HG03565 (cell line): ENCODE measurements around the gene DNAH17.

ENCODE experiments used
- ATAC-seq: cut with Tn5 transposase; IDR thresholded peaks from one replicate; pipeline ENCODE4 v1.9.1; 2021; ENCODE audit warnings: mild to moderate bottlenecking, moderate library complexity; ENCODE audit not compliant: unreplicated experiment

The DNAH17 gene

DNA sequence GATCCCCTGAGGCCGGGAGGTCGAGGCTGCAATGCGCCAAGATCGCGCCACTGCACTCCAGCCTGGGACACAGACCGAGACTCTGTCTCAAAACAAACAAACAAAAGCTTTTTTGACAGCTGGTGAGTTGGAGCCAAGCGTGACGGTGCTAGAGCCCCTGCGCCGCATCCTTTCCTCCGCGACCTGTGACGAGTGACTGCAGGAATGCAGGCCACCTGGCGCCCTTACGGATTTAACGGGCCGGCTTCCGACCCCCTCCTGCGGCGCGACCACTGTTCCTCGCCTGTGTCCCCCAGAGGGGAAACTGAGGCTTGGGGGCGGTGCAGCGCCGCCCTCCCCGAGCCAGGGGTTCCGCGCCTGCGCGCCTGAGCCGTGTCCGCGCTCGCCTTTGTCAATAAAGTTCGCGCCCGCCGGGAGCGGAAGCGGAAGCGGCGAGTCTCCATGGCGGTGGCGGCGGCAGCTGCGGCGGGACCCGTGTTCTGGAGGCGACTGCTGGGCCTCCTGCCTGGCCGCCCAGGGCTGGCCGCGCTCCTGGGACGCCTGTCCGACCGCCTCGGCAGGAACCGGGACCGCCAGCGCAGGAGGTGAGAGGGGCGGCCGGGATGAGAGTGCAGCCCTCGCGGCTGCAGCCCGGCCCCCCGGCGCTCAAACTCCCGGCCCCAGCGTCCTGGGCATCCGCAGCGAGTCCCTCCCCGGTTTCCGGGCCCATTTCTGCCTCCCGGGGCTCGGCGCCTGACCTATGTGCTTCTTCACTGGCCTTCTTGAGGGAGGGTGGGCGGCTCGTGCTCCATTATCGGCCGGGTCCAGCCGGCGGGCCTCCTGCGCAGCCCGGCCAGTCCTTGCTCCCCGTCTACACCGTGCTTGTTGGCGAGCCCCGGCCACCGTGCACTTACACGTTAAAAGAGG, 198.7 kb downstream of the DNAH17 start, which contains the start of gene PGS1:
Gene PGS1 (plus strand): TSS at position 425 of the 906 bp plus-strand sequence. CDS start 17 bp downstream, at position 442.
- peak; percentile 53 for ATAC-seq

DNA sequence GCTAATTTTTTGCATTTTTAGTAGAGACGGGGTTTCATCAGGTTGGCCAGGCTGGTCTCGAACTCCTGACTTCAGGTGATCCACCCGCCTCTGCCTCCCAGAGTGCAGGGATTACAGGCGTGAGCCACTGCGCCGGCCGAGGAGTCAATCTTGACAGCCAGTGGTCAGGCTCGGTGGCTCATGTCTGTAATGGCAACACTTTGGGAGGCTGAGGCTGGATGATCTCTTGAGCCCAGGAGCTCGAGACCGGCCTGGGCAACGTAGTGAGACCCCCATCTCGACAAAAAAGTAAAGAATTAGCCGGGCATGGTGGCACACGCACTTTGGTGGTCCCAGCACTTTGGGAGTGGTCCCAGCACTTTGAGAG, 199.4 kb downstream of the DNAH17 start:
- no peak for ATAC-seq

DNA sequence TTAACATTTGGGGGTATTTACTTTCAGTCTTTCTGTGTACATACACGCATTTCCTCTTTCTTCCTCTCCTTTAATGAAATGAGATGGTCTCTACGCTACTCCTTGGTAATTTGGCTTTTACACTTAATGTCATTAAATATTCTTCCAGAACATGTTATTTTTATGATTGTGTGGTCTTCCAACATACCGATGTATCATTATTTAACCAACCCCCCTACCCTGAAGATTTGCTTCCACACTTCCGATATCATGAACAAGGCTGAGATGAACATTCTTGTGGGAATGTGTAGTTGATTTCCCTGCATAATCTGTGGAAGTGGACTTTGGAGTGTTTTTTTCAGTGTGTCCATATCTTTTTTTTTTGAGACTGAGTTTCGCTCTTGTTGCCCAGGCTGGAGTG, 201.0 kb downstream of the DNAH17 start:
- no peak for ATAC-seq

DNA sequence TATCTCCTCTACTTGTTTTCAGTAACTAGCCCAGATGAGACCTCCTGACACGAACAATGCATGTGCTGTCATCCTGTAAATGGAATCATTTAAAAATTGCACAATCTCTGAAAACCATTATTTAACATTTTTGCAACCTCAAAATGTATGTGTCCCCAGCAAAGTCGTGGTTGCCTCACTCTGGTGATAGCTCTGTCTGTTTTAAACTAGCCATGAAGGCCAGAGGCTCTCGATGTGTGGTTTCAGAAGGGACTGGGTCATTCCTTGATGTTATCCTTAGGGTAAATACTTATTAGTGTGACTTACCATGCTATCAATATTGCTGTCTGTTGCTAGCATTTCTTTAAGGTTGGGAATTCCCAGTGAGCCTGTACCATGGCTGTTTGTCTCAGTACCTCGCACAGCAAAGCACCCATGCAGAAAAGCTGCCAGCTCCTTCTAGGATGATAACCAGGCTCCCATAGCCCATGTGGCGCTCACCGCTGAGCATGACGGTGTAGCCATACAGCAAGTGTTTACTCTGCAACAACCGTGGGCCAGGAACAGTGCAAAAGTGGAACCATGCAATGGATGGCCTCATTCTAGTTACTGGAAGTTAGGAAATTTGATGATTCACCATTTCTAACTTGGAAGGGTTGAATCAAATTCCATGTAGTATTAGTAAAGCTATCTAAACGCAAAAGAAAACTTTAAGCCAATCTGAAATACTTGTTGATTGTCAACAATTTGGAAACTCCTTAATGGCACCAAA, 201.6 kb downstream of the DNAH17 start:
- no peak for ATAC-seq

DNA sequence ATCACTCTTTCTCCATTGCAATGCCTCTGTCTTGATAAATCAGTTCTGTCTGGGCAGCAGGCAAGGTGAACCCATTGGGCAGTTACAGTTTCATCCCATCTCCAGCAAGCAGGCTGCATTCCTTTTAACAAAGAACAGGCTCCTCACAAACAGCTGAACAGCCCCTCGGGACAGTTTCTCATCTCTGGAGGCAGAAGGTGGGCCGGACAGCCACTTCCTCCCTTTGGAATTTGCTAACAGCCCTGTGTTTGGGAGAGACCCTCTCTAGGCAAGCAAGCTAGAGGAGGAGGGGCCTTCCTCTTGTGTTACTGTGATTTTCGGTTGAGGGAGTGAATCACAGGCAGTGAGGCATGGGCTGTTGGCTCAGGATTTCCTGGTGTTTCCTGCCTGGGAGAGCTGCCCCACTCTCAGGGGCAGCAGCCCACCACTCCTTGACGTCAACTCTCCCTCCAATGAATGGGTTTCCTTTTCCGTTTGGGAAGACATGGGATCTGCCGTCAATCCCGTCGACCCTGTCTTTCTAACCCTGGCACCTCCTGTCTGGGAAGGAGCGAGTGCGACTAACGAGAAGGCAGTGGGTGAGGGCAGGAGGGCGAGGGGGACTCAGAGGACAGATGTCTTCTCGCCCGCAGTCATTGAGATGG, 202.4 kb downstream of the DNAH17 start:
- ATAC-seq = no peak

DNA sequence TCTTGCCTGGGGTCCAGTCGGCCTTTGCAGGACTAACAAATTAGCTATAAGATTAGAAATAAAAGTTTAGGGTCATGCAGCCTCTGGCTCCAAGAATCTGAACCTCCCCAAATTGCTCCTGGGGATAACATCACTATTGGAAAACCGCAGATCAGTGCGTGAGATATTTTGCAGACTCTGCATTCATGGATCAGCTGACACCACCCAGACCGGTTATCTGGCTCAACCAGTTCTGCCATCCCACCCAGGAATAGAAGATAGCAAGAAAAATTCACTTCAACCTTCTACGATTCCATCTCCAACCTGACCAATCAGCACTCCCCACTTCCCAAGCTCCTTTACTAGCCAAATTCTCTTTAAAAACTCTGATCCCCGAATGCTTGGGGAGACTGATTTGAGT, 203.0 kb downstream of the DNAH17 start:
- ATAC-seq = no peak
